GM12878 (cell line): ENCODE measurements around the gene PUM2. TPM values are rescaled to one million over a fixed set of nuclear protein-coding genes. Genes with fewer than 3 reads are reported as not detected.

Experiments used
- ATAC-seq: fragments of 200-7000 bp; cut with Tn5 transposase; 3 replicates; pipeline ENCODE4 v1.9.1; 2020; ENCODE audit warnings: mild to moderate bottlenecking, moderate library complexity
- BruUV-seq: library from RNA; stranded (reverse); fragments of 400-500 nt; replicated peaks from 2 replicates; lab custom pipeline; 2021; lab: Mats Ljungman, UMichigan
- CTCF ChIA-PET: fragments of 300-600 bp; sonication (Branson Sonifier 250); formaldehyde crosslinking; extraction: SDS; loops from one replicate; lab custom pipeline; 2021; ENCODE audit warnings: inconsistent platforms; lab: Yijun Ruan, JAX
- POLR2A ChIA-PET: fragments of 350-600 bp; formaldehyde crosslinking; extraction: SDS; loops from one replicate; lab custom pipeline; 2021; ENCODE audit warnings: inconsistent platforms; lab: Charles Lee
- RAD21 ChIA-PET: fragments of 300-600 bp; sonication (Branson Sonifier 250); formaldehyde crosslinking; loops from one replicate; lab custom pipeline; 2023; ENCODE audit warnings: antibody characterized with exemption; ENCODE audit not compliant: unreplicated experiment; lab: Charles Lee
- SMC1A ChIA-PET: fragments of 300-600 bp; sonication (Branson Sonifier 250); formaldehyde crosslinking; loops from one replicate; lab custom pipeline; 2023; ENCODE audit not compliant: unreplicated experiment, uncharacterized antibody; lab: Charles Lee
- DNase-seq: peaks from one replicate; pipeline ENCODE4 v3.0.0-alpha.2; 2011; ENCODE audit warnings: low read depth, low spot score
- FAIRE-seq: peaks from 3 replicates; lab custom pipeline; 2011; peaks lifted over from hg19 to GRCh38; lab: Jason Lieb, UNC
- H2AFZ ChIP-seq: 2 replicates; pipeline ENCODE4 v1.6.0; 2011; ENCODE audit warnings: low read depth, low read length, control low read depth; ENCODE audit not compliant: control insufficient read depth
- H3K27ac ChIP-seq: 2 replicates; pipeline ENCODE4 v1.5.1; 2011; ENCODE audit warnings: control low read depth; ENCODE audit not compliant: control insufficient read depth, insufficient read depth
- H3K27me3 ChIP-seq, 2 experiments: replicated peaks in 1 of 2; 2 replicates each; pipeline versions ENCODE4 v1.6.0 to v1.6.1; 2011; ENCODE audit warnings: low read length in 1 of 2; ENCODE audit not compliant: control insufficient read depth in 2 of 2, insufficient read depth in 2 of 2
- H3K36me3 ChIP-seq, 2 experiments: 2 replicates each; pipeline ENCODE4 v1.5.1; 2011; ENCODE audit warnings: low read length in 1 of 2; ENCODE audit not compliant: control insufficient read depth in 2 of 2, insufficient read depth in 2 of 2
- H3K4me1 ChIP-seq: 2 replicates; pipeline ENCODE4 v1.6.1; 2011; ENCODE audit warnings: mild to moderate bottlenecking, low read length, moderate library complexity, mixed read lengths; ENCODE audit not compliant: control insufficient read depth, insufficient read depth
- H3K4me2 ChIP-seq: 2 replicates; pipeline ENCODE4 v1.6.0; 2011; ENCODE audit warnings: control low read depth; ENCODE audit not compliant: control insufficient read depth, insufficient read depth
- H3K4me3 ChIP-seq: fragments of 200-600 bp; sonication (generic); 2 replicates; pipeline ENCODE4 v1.5.1; 2016
- H3K79me2 ChIP-seq: 2 replicates; pipeline ENCODE4 v1.6.0; 2011; ENCODE audit warnings: low read length; ENCODE audit not compliant: control insufficient read depth, insufficient read depth
- H3K9ac ChIP-seq: 2 replicates; pipeline ENCODE4 v1.8.0; 2011; ENCODE audit warnings: low read length, control low read depth, mixed read lengths; ENCODE audit not compliant: control insufficient read depth, insufficient read depth
- H3K9me3 ChIP-seq: replicated peaks from 3 replicates; pipeline ENCODE4 v1.5.1; 2011; ENCODE audit warnings: mild to moderate bottlenecking, low read length; ENCODE audit not compliant: control insufficient read depth, insufficient read depth
- H4K20me1 ChIP-seq: 2 replicates; pipeline ENCODE4 v1.6.0; 2011; ENCODE audit not compliant: control insufficient read depth, insufficient read depth
- BMI1 ChIP-seq: fragments of 450-650 bp; IDR thresholded peaks from 2 replicates; pipeline ENCODE4 v1.6.1; 2016; ENCODE audit warnings: mild to moderate bottlenecking, moderate library complexity, borderline replicate concordance
- CHD4 ChIP-seq: fragments of 200-600 bp; sonication (generic); IDR thresholded peaks from 2 replicates; pipeline ENCODE4 v1.6.1; 2016; ENCODE audit warnings: mild to moderate bottlenecking
- EZH2 ChIP-seq: IDR thresholded peaks from 2 replicates; pipeline ENCODE4 v1.6.1; 2012; ENCODE audit warnings: low read depth, mild to moderate bottlenecking, control low read depth, inconsistent platforms, low read length, borderline replicate concordance; ENCODE audit not compliant: control insufficient read depth
- HDAC6 ChIP-seq: fragments of 200-600 bp; sonication (generic); IDR thresholded peaks from one replicate; pipeline ENCODE4 v1.8.0; 2017; ENCODE audit warnings: antibody characterized with exemption; ENCODE audit not compliant: unreplicated experiment
- IKZF1 ChIP-seq: fragments of 450-650 bp; conservative IDR thresholded peaks from 2 replicates; pipeline ENCODE4 v1.6.1; 2017; ENCODE audit warnings: antibody characterized with exemption, mild to moderate bottlenecking
- MEF2A ChIP-seq: IDR thresholded peaks from 2 replicates; pipeline ENCODE4 v1.6.1; 2011; ENCODE audit warnings: low read depth, mild to moderate bottlenecking, low read length, moderate library complexity; ENCODE audit not compliant: insufficient read depth
- MYB ChIP-seq: fragments of 150-350 bp; IDR thresholded peaks from 2 replicates; pipeline ENCODE4 v1.6.1; 2014; ENCODE audit warnings: mild to moderate bottlenecking, low read depth, low read length, borderline replicate concordance
- NFIC ChIP-seq: IDR thresholded peaks from 2 replicates; pipeline ENCODE4 v1.6.1; 2012; ENCODE audit warnings: low read depth, mild to moderate bottlenecking, inconsistent platforms, low read length, moderate library complexity
- NR2C1 ChIP-seq: fragments of 450-650 bp; IDR thresholded peaks from 2 replicates; pipeline ENCODE4 v1.6.1; 2017; ENCODE audit warnings: antibody characterized with exemption, mild to moderate bottlenecking, moderate library complexity
- NRF1 ChIP-seq: conservative IDR thresholded peaks from 2 replicates; pipeline ENCODE4 v1.6.1; 2011; ENCODE audit warnings: mild to moderate bottlenecking, low read depth, low read length, improper control_type of control experiment
- PBX3 ChIP-seq: IDR thresholded peaks from 2 replicates; pipeline ENCODE4 v1.6.1; 2011; ENCODE audit warnings: mild to moderate bottlenecking, low read depth, low read length, moderate library complexity; ENCODE audit not compliant: insufficient replicate concordance
- RAD51 ChIP-seq: fragments of 450-650 bp; IDR thresholded peaks from 2 replicates; pipeline ENCODE4 v1.6.1; 2016; ENCODE audit warnings: moderate library complexity, mild to moderate bottlenecking, inconsistent platforms
- RB1 ChIP-seq: fragments of 450-650 bp; formaldehyde crosslinking; IDR thresholded peaks from 2 replicates; pipeline ENCODE4 v1.6.1; 2017; ENCODE audit warnings: mild to moderate bottlenecking, borderline replicate concordance
- RFX5 ChIP-seq: IDR thresholded peaks from 2 replicates; pipeline ENCODE4 v1.6.1; 2011; ENCODE audit warnings: low read depth, low read length, improper control_type of control experiment
- RUNX3 ChIP-seq: IDR thresholded peaks from 2 replicates; pipeline ENCODE4 v1.6.1; 2012; ENCODE audit warnings: low read length, inconsistent platforms
- SMARCA5 ChIP-seq: fragments of 450-650 bp; IDR thresholded peaks from 2 replicates; pipeline ENCODE4 v1.6.1; 2017; ENCODE audit warnings: mild to moderate bottlenecking
- STAT1 ChIP-seq: fragments of 450-650 bp; conservative IDR thresholded peaks from 2 replicates; pipeline ENCODE4 v1.6.1; 2014; ENCODE audit warnings: antibody characterized with exemption, mild to moderate bottlenecking
- TARDBP ChIP-seq: IDR thresholded peaks from 2 replicates; pipeline ENCODE4 v1.6.1; 2016; ENCODE audit warnings: borderline replicate concordance
- ZNF274 ChIP-seq: IDR thresholded peaks from one replicate; pipeline ENCODE4 v1.8.0; 2011; ENCODE audit not compliant: insufficient read length, insufficient read depth
- whole genome bisulfite sequencing: methylation state at CpG from one replicate; pipeline ENCODE4 v1.1.6; 2016; ENCODE audit warnings: low lambda C conversion rate; ENCODE audit not compliant: insufficient replicate concordance, insufficient coverage; ENCODE audit errors: missing lambda C conversion rate; 5-methylcytosine and 5-hydroxymethylcytosine counted together
- in situ Hi-C: fragments of 300-500 bp; cut with MboI; formaldehyde crosslinking; loops from 9 replicates; pipeline ENCODE4 v1.14.3; 2018; ENCODE audit warnings: mixed read lengths
- intact Hi-C: fragments of 100-400 bp; cut with micrococcal nuclease; formaldehyde crosslinking; loops from one replicate; pipeline ENCODE4 v1.14.2; 2022; ENCODE audit not compliant: unreplicated experiment
- polyA plus RNA-seq, 11 experiments: library from polyadenylated mRNA; depleted of rRNA in 4 of 11; unstranded in 6 of 11; stranded (reverse) in 5 of 11; fragments of >200 nt; fragmentation: Nextera tagmentation in 4 of 11; fragmentation: Illumina TruSeq in 1 of 11; extraction: Ambion mirVana in 4 of 11; extraction: Trizol in 1 of 11; gene quantifications; 1 replicate in 1 of 11; 2 replicates in 10 of 11; pipeline versions ENCODE4 v1.2.1 to v1.2.3, GENCODE V29; 2011 to 2016; ENCODE audit warnings: inconsistent platforms in 2 of 11, missing spikeins in 2 of 11, low read depth in 1 of 11
- total RNA-seq, 4 experiments: library from RNA; depleted of rRNA in 3 of 4; stranded (reverse); fragments of >200 nt in 3 of 4; fragmentation: Illumina TruSeq in 1 of 4; extraction: Trizol in 1 of 4; gene quantifications; 2 replicates each; pipeline versions ENCODE4 v1.2.1 to v1.2.3, GENCODE V29; 2013 to 2021

PUM2 gene
- total and polyA plus RNA-seq, 10 of the 15 experiments (the other 5 are each of a cell fraction or from before 2014, with no cell fraction given), result 14.5 to 87.6 (median 29.4) TPM

- intact Hi-C loops, result no loop called here
- Histone ChIP-seq H4K20me1 (peaks cover 7% of the 10 kb centered on the region), H3K4me1 (peaks cover 12% of the 10 kb centered on the region; the same call in 1 of the 2 replicates), H3K9me3 (peaks cover 28% of the 10 kb centered on the region), H3K4me3 (no peak overlapping the region), H3K27me3 (no peaks in the 10 kb centered on the region), H3K9ac (no peak overlapping the region)
- ATAC-seq (no peak), FAIRE-seq (no peak)
- TF ChIP-seq RB1, result no peak
- no peak for TF ChIP-seq MYB
- no peak for TF ChIP-seq NR2C1
- no peak for TF ChIP-seq TARDBP
- TF ChIP-seq IKZF1, result no peak
- no peak for TF ChIP-seq SMARCA5
- no peak for TF ChIP-seq NFIC
- no peak for TF ChIP-seq HDAC6
- TF ChIP-seq STAT1, result no peak
- TF ChIP-seq BMI1, result no peak
- no peak for TF ChIP-seq RFX5
- no peak for TF ChIP-seq PBX3
- no peak for TF ChIP-seq RUNX3
- no peak for TF ChIP-seq CHD4
- TF ChIP-seq RAD51, result no peak
- TF ChIP-seq MEF2A, result no peak
- no peak for TF ChIP-seq EZH2
- TF ChIP-seq ZNF274, result no peak
- TF ChIP-seq NRF1, result no peak
- TF ChIP-seq, all 136 proteins: peak for 0
- in situ Hi-C loops, result no loop called here
- H3K27ac ChIP-seq, result no peak overlapping the region
- SMC1A ChIA-PET, result interaction anchor here (0.9 to 5.4 kb wide), 4 partner anchors 9 to 285 kb away, joined by 3 to 44 read pairs (median 18); no protein-coding TSS in a partner anchor
- CTCF ChIA-PET, result interaction anchor here (0.6 to 8.3 kb wide), 3 partner anchors 9 to 379 kb away, joined by 3 to 94 read pairs (median 4); no protein-coding TSS in a partner anchor
- peaks cover 2 to 19% of the 10 kb centered on the region in 2 experiments for H3K36me3 ChIP-seq
- peaks cover 99% of the 10 kb centered on the region for H3K79me2 ChIP-seq
- no peak overlapping the region for H2AFZ ChIP-seq
- RAD21 ChIA-PET, result interaction anchor here (1.3 to 2.8 kb wide), 2 partner anchors 8 to 14 kb away, joined by 5 to 9 read pairs; no protein-coding TSS in a partner anchor
- POLR2A ChIA-PET, result interaction anchor here (1.0 to 1.1 kb wide), 2 partner anchors 8 to 12 kb away, joined by 4 read pairs; no protein-coding TSS in a partner anchor
- 88% methylated on average over 5 of the region's 5 CpGs for WGBS
- no TSS peak for BruUV-seq
- H3K4me2 ChIP-seq, result no peak overlapping the region
- no peak for DNase-seq
These were observed 15.9 kb downstream of the PUM2 start for GRCh38 chr2:20334605-20335203.
